Esophagus muscularis mucosa (tissue), 4 donors: Measurements from ENCODE around the gene REEP6. TPM values are rescaled to one million over a fixed set of nuclear protein-coding genes. Genes with fewer than 3 reads are reported as not detected.
"Not testable (repeated sequence)": the region's sequence is repeated elsewhere in the genome, so short reads cannot be mapped to it uniquely, and the experiment has no call there.

Experiments
- DNase-seq: peaks from one replicate; pipeline ENCODE4 v3.0.0-alpha.2; 2017; ENCODE audit errors: extremely low spot score
- H3K27ac ChIP-seq, 4 donors: fragments of 200-600 bp; sonication (generic); replicated peaks in 1 of 4; 1 replicate in 3 of 4; 2 replicates in 1 of 4; pipeline ENCODE4 v1.5.1; 2016 to 2019; ENCODE audit warnings: mild to moderate bottlenecking in 1 of 4
- H3K27me3 ChIP-seq, 4 donors: fragments of 200-600 bp; sonication (generic); one replicate each; pipeline versions ENCODE4 v1.5.1 to v1.6.0; 2016 to 2019
- H3K36me3 ChIP-seq, 4 donors: fragments of 200-600 bp; sonication (generic); one replicate each; pipeline ENCODE4 v1.5.1; 2016 to 2019
- H3K4me1 ChIP-seq, 4 donors: fragments of 200-600 bp; sonication (generic); one replicate each; pipeline ENCODE4 v1.5.1; 2016 to 2019
- H3K4me3 ChIP-seq, 4 donors: fragments of 200-600 bp; sonication (generic); 1 replicate in 2 of 4; 2 replicates in 2 of 4; pipeline ENCODE4 v1.5.1; 2016 to 2019; ENCODE audit warnings: mild to moderate bottlenecking in 4 of 4, moderate library complexity in 1 of 4
- H3K9me3 ChIP-seq, 4 donors: fragments of 200-600 bp; sonication (generic); 1 replicate in 3 of 4; 2 replicates in 1 of 4; pipeline ENCODE4 v1.5.1; 2016 to 2019
- CTCF ChIP-seq, 3 experiments: fragments of 200-600 bp in 2 of 3; fragments of 450-650 bp in 1 of 3; sonication (generic) in 2 of 3; IDR thresholded peaks; one replicate each; pipeline ENCODE4 v1.5.1; 2017 to 2019; ENCODE audit warnings: antibody characterized with exemption in 3 of 3, mild to moderate bottlenecking in 2 of 3, moderate library complexity in 1 of 3
- EP300 ChIP-seq: sonication (generic); formaldehyde crosslinking; IDR thresholded peaks from one replicate; pipeline ENCODE4 v1.6.1; 2017; ENCODE audit warnings: antibody characterized with exemption
- POLR2A ChIP-seq: fragments of 450-650 bp; IDR thresholded peaks from one replicate; pipeline ENCODE4 v1.6.1; 2017; ENCODE audit warnings: antibody characterized with exemption, moderate library complexity, mild to moderate bottlenecking, low read depth
- POLR2AphosphoS5 ChIP-seq, 2 donors: sonication (generic); formaldehyde crosslinking; IDR thresholded peaks; one replicate each; pipeline ENCODE4 v1.6.1; 2017; ENCODE audit warnings: antibody characterized with exemption in 2 of 2
- WGBS: methylation state at CpG from one replicate; pipeline ENCODE4 v1.1.5; 2018; 5-methylcytosine and 5-hydroxymethylcytosine counted together
- intact Hi-C: fragments of 100-400 bp; cut with DNase I; formaldehyde crosslinking; loops from one replicate; pipeline ENCODE4 v1.15.1; 2023
- total RNA-seq, 4 donors: library from RNA; depleted of rRNA; stranded (reverse); fragments of >200 nt; gene quantifications; one replicate each; pipeline versions ENCODE4 v1.1.0 to v1.2.1, GENCODE V29; 2016

Gene REEP6
- total RNA-seq, 4 donors from 2014 or later = 0.23 to 2.3 (median 0.99) TPM; not detected in 1

GRCh38 chr19:1518471-1518870 is 27.5 kb downstream of the REEP6 start:
- WGBS = 80% methylated on average over 4 of the region's 4 CpGs
- Histone ChIP-seq H3K36me3 (no peaks in the 10 kb centered on the region), H3K9me3 (peaks cover 0 to 5% (median 0%) of the 10 kb centered on the region in 4 donors), H3K27me3 (peaks cover 0 to 72% (median 7%) of the 10 kb centered on the region in 4 donors), H3K4me1 (peaks cover 6 to 10% (median 8%) of the 10 kb centered on the region in 4 donors), H3K4me3 (no peak overlapping the region), H3K27ac (no peak overlapping the region)
- DNase-seq = no peak
- TF ChIP-seq EP300 = no peak
- no peak for TF ChIP-seq POLR2AphosphoS5 (IDR thresholded peaks at IDR 0.05)
- TF ChIP-seq POLR2A = no peak
- TF ChIP-seq CTCF (IDR thresholded peaks at IDR 0.05) = no peak
- intact Hi-C loops = loop anchor here (10.0 kb wide), 1 partner anchor 74 kb away; no protein-coding TSS in a partner anchor

- not testable (repeated sequence) for DNase-seq, H3K27ac ChIP-seq, H3K4me3 ChIP-seq, H3K9me3 ChIP-seq, H3K36me3 ChIP-seq
- intact Hi-C loops = loop anchor here (10.0 kb wide), 1 partner anchor 75 kb away; no protein-coding TSS in a partner anchor
- H3K4me1 ChIP-seq = peaks cover 9 to 16% (median 13%) of the 10 kb centered on the region in 4 donors
- peaks cover 0 to 74% (median 8%) of the 10 kb centered on the region in 4 donors for H3K27me3 ChIP-seq
- WGBS = 84% methylated on average over 8 of the region's 8 CpGs
These were observed 28.8 kb downstream of the REEP6 start for GRCh38 chr19:1519802-1520201.

GRCh38 chr19:1520203-1520780 is 29.3 kb downstream of the REEP6 start:
- 83% methylated on average over 10 of the region's 17 CpGs for WGBS
- intact Hi-C loops = no loop called here
- DNase-seq = no peak
- no peaks in the 10 kb centered on the region for H3K36me3 ChIP-seq
- TF ChIP-seq CTCF (IDR thresholded peaks at IDR 0.05) (no peak), EP300 (no peak), POLR2A (no peak), POLR2AphosphoS5 (IDR thresholded peaks at IDR 0.05) (no peak)
- H3K27me3 ChIP-seq = peaks cover 0 to 74% (median 13%) of the 10 kb centered on the region in 4 donors
- H3K4me1 ChIP-seq = peaks cover 9 to 16% (median 13%) of the 10 kb centered on the region in 4 donors
- no peak overlapping the region for H3K27ac ChIP-seq
- peaks cover 0 to 5% (median 0%) of the 10 kb centered on the region in 4 donors for H3K9me3 ChIP-seq
- no peak overlapping the region for H3K4me3 ChIP-seq

GRCh38 chr19:1521636-1522035 is 30.7 kb downstream of the REEP6 start:
- no peaks in the 10 kb centered on the region for H3K9me3 ChIP-seq
- H3K36me3 ChIP-seq = no peaks in the 10 kb centered on the region
- peaks cover 0 to 75% (median 25%) of the 10 kb centered on the region in 4 donors for H3K27me3 ChIP-seq
- H3K4me1 ChIP-seq = peaks cover 9 to 16% (median 13%) of the 10 kb centered on the region in 4 donors
- intact Hi-C loops = no loop called here
- TF ChIP-seq POLR2A (no peak), EP300 (no peak), POLR2AphosphoS5 (IDR thresholded peaks at IDR 0.05) (no peak), CTCF (IDR thresholded peaks at IDR 0.05) (no peak)
- DNase-seq = no peak
- 26% methylated on average over 7 of the region's 14 CpGs for WGBS
- H3K27ac ChIP-seq = no peak overlapping the region
- H3K4me3 ChIP-seq = no peak overlapping the region

GRCh38 chr19:1522061-1522460 is 31.1 kb downstream of the REEP6 start:
- intact Hi-C loops = no loop called here
- DNase-seq = no peak
- H3K9me3 ChIP-seq = no peaks in the 10 kb centered on the region
- peaks cover 0 to 75% (median 29%) of the 10 kb centered on the region in 4 donors for H3K27me3 ChIP-seq
- TF ChIP-seq CTCF (IDR thresholded peaks at IDR 0.05) (no peak), POLR2A (no peak), EP300 (no peak), POLR2AphosphoS5 (IDR thresholded peaks at IDR 0.05) (no peak)
- no peak overlapping the region for H3K4me3 ChIP-seq
- H3K27ac ChIP-seq = no peak overlapping the region
- H3K4me1 ChIP-seq = peaks cover 9 to 16% (median 13%) of the 10 kb centered on the region in 4 donors
- WGBS = 77% methylated on average over 8 of the region's 10 CpGs
- H3K36me3 ChIP-seq = no peaks in the 10 kb centered on the region
